ENCODE results near the gene ABHD4.
A peak's percentile ranks its signal among the peaks of the same experiment; 100 is the strongest.

The ABHD4 gene, protein sequence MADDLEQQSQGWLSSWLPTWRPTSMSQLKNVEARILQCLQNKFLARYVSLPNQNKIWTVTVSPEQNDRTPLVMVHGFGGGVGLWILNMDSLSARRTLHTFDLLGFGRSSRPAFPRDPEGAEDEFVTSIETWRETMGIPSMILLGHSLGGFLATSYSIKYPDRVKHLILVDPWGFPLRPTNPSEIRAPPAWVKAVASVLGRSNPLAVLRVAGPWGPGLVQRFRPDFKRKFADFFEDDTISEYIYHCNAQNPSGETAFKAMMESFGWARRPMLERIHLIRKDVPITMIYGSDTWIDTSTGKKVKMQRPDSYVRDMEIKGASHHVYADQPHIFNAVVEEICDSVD

DNA sequence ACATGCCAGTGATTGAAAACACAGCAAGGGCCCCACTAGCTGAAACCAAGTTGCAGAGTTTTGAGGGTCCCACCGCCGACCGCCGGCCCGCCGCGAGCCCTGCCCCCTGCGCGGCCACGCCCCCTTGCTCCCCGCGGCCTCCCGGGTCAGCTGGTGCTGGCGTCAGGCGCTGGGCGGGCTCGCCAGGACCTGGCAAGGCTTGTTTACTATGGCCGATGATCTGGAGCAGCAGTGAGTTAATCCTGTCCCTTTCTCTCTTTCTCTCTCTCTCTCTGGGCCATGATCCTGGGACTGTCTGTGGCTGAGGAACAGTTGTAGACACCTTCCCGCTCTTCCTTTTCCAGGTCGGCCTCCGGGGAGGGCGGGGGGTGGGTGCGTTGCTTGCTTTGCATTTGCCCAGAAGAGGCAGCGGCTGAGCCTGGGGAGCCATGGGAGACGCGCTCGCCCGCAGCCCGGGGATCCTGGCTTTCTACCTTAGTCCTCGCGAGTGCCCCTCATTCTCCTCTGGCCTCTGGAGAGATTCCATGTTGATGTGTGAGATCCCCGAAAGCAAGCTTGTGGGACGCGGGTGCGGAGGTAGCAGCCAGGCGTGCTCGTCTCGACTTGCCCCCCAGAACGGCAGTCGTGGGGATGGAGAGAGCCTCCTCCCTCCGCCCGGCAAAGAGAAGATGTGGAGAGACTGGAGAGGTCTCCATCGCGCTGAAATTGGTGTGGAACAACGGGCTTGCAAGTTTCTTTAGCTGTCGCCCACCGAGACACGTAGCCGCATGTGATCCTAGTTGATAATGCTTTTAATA, at the start of gene ABHD4:
ABHD4 (plus strand) TSS at position 202 of the 797 bp plus-strand sequence; CDS start at position 209, 7 bp downstream.
- peak; percentile 46 to 67 for DNase-seq

DNA sequence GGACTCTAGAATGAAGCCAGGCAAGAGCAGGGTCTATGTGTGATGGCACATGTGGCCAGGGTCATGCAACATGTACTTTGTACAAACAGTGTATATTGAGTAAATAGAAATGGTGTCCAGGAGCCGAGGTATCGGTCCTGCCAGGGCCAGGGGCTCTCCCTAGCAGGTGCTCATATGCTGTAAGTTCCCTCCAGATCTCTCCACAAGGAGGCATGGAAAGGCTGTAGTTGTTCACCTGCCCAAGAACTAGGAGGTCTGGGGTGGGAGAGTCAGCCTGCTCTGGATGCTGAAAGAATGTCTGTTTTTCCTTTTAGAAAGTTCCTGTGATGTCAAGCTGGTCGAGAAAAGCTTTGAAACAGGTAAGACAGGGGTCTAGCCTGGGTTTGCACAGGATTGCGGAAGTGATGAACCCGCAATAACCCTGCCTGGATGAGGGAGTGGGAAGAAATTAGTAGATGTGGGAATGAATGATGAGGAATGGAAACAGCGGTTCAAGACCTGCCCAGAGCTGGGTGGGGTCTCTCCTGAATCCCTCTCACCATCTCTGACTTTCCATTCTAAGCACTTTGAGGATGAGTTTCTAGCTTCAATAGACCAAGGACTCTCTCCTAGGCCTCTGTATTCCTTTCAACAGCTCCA, 48.7 kb upstream of the ABHD4 start:
- no peak for DNase-seq

DNA sequence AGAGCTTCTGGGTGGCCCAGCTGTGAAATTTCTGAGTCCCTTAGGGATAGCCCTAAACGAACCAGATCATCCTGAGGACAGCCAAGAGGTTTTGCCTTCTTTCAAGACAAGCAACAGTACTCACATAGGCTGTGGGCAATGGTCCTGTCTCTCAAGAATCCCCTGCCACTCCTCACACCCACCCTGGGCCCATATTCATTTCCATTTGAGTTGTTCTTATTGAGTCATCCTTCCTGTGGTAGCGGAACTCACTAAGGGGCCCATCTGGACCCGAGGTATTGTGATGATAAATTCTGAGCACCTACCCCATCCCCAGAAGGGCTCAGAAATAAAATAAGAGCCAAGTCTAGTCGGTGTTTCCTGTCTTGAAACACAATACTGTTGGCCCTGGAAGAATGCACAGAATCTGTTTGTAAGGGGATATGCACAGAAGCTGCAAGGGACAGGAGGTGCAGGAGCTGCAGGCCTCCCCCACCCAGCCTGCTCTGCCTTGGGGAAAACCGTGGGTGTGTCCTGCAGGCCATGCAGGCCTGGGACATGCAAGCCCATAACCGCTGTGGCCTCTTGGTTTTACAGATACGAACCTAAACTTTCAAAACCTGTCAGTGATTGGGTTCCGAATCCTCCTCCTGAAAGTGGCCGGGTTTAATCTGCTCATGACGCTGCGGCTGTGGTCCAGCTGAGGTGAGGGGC, 48.0 kb upstream of the ABHD4 start:
- peak in 1 of 2 donors; percentile 72 for DNase-seq

DNA sequence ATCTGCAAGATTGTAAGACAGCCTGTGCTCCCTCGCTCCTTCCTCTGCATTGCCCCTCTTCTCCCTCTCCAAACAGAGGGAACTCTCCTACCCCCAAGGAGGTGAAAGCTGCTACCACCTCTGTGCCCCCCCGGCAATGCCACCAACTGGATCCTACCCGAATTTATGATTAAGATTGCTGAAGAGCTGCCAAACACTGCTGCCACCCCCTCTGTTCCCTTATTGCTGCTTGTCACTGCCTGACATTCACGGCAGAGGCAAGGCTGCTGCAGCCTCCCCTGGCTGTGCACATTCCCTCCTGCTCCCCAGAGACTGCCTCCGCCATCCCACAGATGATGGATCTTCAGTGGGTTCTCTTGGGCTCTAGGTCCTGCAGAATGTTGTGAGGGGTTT, 46.5 kb upstream of the ABHD4 start:
- peak in 1 of 2 donors; percentile 30 for DNase-seq

DNA sequence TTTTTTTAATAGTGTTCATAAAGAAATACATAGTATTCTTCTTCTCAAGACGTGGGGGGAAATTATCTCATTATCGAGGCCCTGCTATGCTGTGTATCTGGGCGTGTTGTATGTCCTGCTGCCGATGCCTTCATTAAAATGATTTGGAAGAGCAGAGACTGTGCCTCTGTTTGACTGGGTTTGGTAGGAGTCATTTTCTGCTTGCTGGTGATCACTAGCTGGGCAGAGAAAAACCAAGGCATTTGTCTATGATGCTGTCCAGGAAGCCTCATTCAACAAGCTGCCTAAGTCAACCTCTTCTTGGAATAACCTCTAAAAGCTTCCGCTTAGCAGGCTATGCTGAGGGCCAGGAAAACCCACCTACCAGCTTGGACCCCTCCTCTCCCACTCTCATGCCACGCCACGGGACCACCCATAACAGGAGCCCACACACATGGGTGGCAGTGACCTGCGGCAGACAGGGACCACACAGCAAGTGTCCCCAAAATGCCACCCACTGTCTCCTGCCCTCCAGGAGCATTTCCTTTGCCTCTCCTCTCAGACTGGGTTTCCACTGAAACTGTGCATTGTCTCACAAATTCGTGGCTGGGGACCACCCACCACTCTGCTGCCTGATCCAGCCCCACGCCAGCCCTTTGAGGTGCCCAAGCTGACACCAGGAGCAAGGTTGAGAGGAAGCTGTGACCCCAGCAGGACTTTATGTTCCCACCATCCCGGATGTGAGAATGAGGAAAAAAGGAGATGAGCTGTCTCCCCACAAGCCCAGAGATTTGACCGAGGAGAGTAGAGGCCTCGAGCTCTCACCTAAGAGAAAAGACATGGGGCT, 45.9 kb upstream of the ABHD4 start:
- DNase-seq, result peak in 1 of 2 donors; percentile 32

DNA sequence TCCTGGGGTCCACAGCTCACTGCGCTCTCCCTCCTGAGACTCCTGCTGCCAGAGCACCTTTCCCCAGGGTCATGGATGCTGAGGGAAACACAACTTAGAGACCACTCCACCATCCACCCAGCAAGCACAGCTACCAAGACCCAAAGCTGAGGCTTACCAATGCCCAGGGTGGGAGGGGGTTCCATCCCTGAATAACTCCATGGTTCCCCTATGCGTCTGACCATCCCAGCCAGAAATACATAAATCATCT, 45.3 kb upstream of the ABHD4 start:
- peak in 1 of 2 donors; percentile 19 for DNase-seq

DNA sequence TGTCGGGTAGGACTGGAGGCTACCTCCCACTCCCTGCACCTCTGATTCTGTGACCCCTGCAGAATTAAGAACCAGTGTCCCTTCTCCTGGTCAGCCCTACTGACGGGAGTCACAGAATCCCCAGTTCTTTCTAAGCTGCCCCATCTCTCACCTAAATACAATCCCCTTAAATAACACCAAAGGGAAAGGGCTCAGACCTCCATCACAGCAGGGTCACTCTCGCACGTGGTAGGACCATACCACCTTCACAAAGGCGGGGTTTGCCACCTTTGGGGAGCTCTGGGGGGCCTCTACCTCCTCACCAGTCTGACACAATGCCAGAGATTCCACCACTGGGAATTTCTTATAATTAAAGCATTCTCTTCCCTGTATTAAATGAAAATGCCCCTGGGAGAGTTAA, 44.7 kb upstream of the ABHD4 start:
- no peak for DNase-seq

DNA sequence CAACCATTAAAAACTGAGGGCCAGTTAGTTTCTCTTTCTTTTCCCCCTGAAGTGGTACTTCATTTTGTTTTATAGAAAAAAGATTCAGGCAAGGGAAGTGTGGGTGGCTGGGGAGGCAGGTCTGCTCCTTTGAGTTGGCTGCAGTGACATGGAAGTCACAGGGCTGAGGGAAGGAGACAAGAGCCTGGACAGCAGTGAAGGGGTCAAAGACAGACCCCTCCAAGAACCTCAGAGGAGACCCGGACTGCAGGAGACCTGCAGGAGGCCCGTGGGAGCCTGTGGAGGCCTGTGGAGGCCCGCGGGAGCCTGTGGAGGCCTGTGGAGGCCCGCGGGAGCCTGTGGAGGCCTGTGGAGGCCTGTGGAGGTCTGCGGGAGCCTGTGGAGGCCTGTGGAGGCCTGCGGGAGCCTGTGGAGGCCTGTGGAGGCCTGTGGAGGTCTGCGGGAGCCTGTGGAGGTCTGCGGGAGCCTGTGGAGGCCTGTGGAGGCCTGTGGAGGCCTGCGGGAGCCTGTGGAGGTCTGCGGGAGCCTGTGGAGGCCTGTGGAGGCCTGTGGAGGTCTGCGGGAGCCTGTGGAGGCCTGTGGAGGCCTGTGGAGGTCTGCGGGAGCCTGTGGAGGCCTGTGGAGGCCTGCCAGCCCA, 44.1 kb upstream of the ABHD4 start:
- peak in 1 of 2 donors; percentile 63 for DNase-seq

DNA sequence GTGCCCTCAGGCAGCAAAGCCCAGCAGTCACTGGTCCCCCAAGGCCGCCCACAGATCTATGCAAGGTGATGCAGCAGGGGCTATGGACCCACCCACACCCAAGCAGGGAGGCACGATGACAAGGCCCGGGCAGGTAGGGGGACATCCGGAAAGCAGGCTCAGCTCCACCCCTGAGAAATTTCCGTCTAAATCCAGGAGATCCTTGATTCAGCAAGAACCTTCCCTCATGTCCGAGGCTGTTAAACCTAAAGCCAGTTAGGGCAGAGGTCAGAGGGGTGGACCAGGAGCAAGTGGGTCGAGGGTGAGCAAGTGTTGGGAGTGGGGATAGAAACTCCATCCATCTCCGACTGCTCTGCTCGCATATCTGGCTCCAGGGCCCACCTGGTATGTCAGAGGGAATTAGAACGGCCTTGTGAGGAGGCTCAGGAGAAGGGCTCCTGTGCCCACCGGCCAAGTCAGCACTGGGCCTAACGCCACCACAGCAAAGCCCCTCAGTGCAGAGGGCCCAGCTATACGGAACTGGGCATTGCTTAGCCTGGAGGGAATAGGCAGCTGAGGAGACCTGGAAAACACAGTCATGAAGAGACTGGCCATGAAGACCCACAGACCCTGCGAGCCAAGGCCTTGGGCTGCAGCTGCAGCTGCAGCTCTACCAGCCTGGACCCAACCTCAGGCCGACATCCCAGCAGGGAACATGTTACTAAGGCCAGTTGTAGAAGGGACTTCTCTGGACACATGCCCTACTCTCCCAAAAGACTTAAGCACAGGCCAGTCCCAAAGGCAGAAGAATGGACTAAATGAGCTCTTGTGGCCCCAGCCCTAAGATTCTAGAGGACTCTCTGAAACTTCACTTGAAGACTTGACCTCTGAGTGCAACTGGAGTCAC, 43.4 kb upstream of the ABHD4 start:
- peak in 1 of 2 donors; percentile 52 for DNase-seq

DNA sequence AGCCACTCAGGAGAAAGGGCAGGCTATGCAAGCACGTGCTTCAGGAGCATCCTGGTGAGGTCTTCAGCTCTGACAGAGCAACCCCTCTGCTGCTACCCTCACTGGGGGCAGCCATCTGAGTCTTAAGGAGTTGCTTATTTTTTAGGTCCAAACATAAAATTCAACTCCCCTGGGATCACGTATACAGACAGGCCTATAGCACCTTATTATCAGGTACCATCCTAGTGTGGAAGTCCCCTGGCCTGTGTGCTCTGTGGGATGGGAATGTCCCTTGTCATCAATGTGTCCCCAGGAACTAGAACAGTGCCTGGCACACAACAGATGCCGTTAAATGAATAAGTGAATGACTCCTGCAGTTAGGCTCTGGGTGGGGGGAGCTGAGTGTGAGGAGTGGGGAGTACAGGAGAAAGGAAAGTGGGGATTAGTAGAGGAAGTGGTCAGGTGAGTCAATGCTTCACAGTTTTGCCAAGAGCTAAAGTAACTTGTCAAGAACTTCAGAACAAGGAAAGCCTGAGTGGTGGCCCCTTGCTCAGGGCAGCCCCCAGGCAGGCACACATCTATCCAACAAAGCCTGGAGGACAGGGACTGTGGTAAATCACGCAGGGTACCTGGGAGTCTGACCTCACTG, 42.6 kb upstream of the ABHD4 start:
- peak; percentile 32 to 75 for DNase-seq

DNA sequence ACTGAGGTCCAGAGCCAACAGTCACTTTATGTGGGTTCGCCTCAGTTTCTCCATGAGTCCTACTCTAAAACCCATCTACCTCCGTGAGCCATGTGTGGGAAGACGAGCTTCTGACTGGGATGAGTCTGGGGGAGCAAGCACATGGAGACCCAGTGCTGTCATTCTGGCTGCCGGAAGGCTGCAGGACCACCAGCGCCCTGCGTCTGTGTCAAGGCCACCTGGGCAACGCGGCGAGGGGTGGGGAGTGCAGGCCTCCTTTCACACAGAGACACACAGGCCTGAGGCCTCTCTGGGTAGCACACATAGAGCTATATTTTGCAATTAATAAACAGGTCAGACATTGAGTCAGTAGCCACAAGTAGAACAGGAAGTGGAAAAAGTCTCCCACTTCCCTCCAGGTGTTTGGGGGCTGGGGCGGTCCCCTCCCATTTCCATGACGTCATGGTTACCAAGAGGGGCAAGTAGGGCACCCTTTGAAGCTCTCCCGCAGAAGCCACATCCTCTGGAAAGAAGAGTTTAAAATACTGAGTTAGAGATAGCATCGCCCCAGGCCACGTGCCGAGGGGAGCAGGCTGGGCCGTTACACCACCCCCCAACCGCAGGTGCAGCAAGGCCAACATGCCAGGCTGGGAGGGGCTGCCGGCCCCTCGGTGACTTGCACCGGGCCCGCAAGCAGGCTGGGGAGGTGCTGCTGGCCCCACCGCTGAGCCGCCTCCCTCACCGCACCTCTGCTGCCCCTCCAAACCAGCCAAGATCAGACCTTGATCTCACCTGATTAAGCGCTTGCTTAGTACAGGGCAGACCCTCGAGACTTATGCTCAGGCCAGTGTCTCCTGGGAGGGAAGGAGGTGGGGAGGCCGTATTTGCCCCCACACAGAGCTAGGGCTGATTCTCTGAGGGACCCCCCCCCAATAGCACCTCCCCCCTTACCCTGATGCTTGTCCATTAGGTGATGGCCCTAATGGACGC, 41.8 kb upstream of the ABHD4 start:
- peak; percentile 97 to 99 for DNase-seq

DNA sequence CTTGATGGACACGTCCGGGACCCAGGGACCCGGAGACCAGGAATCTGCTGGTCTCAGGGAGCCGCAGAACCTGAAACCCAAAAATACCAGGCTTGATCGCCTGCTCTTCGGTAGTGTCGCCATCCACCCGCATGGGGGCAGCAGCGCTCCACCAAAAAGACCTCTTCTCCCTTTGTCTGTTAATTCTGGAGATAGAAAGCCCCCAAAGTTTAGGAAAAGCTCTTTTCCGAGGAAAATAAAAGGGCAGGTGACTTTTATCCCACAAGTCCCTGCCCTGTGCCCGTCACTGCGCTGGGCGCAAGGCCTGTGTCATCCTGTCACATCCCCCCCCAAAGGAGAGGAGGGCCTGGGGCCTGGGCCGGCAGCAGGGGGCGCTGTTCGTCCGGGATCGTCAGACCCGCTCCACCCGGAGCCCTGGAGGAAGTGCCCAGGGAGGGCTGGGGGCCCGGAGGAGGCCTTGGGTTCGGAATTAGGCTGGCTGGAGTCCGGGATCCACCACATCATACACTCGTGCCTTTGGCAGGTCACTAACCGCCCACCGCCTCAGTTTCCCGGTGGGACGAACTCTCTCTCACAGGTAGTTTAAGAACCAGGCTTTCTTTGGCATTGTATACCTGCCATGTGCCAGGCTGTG, 41.0 kb upstream of the ABHD4 start:
- DNase-seq, result peak; percentile 86 to 89

DNA sequence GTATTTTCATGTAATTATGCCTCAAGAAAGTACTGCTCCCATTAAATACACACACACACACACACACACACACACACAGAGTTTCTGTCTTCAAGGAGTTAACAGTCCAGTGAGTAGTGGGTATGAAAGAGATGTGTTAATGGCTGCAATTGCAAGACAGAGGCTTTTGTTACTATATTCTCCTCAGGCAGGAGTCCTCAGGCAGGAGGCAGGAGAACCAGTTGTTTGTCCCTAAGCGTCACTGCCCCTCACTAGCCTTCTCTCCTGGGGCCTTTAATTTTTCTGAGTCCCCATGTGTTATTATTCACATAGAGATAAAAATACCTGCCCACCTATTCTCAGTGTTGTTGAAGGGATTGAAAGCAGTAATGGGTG, 40.3 kb upstream of the ABHD4 start:
- DNase-seq, result peak in 1 of 2 donors; percentile 21

DNA sequence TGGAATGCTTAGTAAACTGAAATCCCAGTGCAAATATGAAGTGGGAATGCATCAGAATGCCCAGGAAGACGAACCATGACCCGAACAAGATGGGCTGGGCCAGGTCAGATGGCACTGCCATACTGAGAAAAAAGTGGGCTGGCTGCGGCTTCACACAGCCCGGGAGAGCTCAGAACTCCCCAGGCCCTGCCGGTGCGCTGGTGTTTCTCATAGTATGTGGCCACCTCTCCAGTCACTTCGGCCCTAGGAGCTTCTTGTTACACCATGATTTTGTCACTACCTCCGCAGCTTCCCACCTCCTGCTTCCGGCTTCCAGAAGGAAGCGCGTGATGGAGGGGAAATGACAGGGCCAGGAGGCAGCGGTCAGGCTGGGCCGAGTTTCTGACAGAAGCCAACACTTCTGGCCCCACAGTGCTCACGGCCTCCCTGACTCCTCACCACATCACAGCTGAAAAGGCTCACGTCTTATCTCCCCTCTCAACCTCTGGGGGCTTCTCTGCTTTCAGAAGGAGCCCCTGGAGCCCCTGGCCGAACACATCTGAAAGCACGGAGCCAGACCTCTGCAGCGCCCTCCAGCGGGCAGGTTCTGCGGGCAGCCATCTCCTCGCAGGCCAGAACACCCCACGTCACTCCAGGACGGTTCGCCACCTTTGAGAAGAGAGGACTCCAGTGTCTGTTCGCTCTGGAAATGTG, 39.7 kb upstream of the ABHD4 start:
- DNase-seq, result peak; percentile 55 to 79

DNA sequence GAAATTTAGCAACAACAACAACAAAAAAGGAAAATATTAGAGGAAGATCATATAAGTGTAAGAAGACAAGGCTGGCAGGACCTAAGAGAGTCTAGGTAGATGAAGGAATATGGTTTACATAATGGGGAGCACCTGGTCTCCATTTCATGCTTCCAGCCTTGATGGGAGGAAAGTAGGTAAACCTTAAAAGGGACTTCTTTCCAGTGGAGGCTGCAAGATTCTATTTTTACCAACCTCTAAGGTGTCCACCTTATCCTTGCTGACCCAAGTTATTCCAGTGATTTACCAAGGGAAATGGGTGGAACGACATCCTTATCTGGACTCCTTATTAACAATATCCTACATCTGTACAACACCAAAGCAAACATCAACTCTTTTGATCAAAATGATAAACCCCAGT, 39.1 kb upstream of the ABHD4 start:
- no peak for DNase-seq

DNA sequence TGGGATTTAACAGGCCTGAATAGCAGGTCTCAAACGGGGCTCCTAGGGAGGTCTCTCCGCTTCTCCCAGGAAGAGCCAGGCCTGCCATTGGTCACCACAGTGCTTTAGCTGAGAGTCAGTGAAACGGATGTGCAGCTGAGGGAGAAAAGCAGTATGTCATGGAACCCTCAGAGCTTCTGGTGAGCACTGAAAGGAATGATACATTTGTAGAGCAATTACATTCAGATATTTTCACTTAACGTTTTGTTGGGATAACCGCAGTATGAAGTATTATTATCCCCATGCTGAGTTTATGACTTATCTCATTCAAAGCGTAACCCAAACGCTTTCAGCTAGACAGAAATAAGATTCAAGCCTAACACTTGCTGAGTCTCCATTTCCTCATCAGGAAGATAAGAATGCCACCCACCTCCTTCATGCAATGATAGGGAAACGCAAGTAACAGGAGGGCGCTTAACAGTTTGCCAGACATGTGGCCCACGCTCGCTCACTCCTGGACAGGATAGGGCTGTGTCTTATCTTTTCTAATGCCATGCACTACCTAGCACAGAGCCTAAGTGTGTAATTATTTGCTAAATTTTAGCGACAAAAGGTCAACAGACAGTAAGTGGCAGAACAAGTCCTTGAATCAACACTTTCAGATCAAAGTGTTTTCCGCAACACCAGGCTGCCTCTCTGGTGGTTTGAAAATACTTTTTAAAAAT, 37.3 kb upstream of the ABHD4 start:
- peak in 1 of 2 donors; percentile 38 for DNase-seq

DNA sequence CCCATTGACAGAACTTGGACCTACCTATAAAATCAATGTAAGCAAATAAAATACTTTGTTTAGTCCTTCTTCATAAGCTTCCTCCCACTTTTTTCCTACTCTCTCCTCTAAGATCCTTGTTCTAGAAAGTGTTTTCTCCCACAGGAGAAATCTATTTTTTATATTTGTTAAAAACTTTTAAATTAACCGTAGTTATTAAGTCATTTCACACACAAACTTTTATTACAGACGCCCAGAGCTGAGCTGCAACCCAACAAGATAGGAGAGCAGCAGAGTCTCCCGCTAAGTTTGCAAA, 36.8 kb upstream of the ABHD4 start:
- DNase-seq, result no peak
